Astrocyte of the cerebellum (primary cell): ENCODE measurements around the gene KCNIP3.

Experiments used
- DNase-seq: peaks from one replicate; pipeline ENCODE4 v3.0.0-alpha.2; 2011; ENCODE audit warnings: low read depth
- H3K4me3 ChIP-seq: 2 replicates; pipeline ENCODE4 v1.5.1; 2011; ENCODE audit warnings: mild to moderate bottlenecking, low read depth, low read length, moderate library complexity
- CTCF ChIP-seq: IDR thresholded peaks from 2 replicates; pipeline ENCODE4 v1.5.1; 2012; ENCODE audit warnings: low read length, low read depth, moderate library complexity, mild to moderate bottlenecking; ENCODE audit errors: missing control alignments
- in situ Hi-C: cut with HindIII; loops from 2 replicates; pipeline ENCODE4 v1.10.0; 2017; ENCODE audit warnings: low sequenced_read_pairs

The KCNIP3 gene

GRCh38 chr2:95296880-95297487 lies at the start of gene KCNIP3:
Gene KCNIP3, plus strand, starts transcription at chr2:95297347. Its CDS starts 92 bp downstream, at chr2:95297439.
- no peak for DNase-seq
- TF ChIP-seq CTCF, result no peak
- in situ Hi-C loops, result no loop called here
- H3K4me3 ChIP-seq, result no peak within 1 kb of the TSS

GRCh38 chr2:95258271-95258670 lies 38.9 kb upstream of the KCNIP3 start:
- H3K4me3 ChIP-seq, result no peak overlapping the region
- DNase-seq, result no peak
- in situ Hi-C loops, result no loop called here
- no peak for TF ChIP-seq CTCF

DNA sequence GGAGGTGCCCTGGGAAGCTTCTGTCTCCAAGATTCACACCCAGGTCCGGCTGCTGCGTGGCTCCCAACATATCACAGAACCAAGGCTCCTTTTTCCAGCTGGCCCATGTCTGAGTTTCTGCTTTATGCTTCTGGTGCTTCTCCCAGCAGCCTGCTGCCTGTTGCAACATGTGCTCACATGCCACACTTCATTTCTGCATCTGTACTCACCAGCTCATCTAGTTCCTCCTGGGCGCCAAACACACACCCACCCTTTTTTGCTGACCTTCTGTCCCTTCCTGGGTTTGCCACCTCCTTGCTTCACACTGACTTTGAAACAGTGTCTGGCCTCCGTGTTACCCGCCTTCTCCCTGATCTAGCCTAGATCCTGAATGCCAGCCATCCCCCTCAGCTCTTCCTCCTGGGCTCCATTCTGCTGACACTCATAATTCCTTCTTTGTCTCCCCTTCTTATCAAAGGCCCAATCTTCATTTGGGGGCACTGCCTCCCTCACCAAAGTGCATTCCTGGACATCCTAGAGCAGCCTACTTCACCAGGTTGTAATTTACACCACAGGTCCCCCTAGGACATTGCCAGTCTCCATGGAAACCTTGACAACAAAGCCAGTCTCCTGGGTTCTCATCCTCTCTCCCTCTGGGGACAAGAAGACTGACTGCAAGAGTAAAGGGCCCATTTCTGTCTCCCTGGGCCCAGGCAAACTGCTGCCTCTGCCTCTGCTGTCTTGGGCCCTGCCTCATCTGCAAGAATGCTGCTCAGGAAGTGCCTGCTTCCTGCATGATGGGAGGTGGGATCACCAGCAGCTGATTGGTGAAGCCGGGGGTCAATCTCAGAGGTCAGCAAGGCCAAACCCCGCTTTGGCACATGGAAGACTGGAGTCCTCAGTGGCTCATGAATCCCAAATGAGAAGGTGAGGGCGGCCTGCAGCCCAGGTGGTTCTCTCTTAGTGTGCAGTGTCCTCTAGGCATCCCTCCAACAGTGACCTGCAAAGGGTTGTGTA lies 36.8 kb upstream of the KCNIP3 start:
- no peak overlapping the region for H3K4me3 ChIP-seq
- TF ChIP-seq CTCF, result no peak
- no peak for DNase-seq
- in situ Hi-C loops, result no loop called here

GRCh38 chr2:95261602-95262001 lies 35.5 kb upstream of the KCNIP3 start:
- DNase-seq, result no peak
- TF ChIP-seq CTCF, result no peak
- in situ Hi-C loops, result no loop called here
- H3K4me3 ChIP-seq, result no peak overlapping the region

GRCh38 chr2:95262896-95263542 lies 34.1 kb upstream of the KCNIP3 start:
- TF ChIP-seq CTCF, result no peak
- no peak for DNase-seq
- in situ Hi-C loops, result no loop called here
- H3K4me3 ChIP-seq, result no peak overlapping the region

GRCh38 chr2:95264624-95265023 lies 32.5 kb upstream of the KCNIP3 start:
- in situ Hi-C loops, result no loop called here
- DNase-seq, result no peak
- no peak overlapping the region for H3K4me3 ChIP-seq
- TF ChIP-seq CTCF, result no peak
